ENCODE data around the gene STK32B. TPM values are rescaled to one million over a fixed set of nuclear protein-coding genes. Genes with fewer than 3 reads are reported as not detected.

STK32B gene
- total RNA-seq, 4 donors from 2014 or later: 1.6 to 3.4 (median 1.9) TPM

DNA sequence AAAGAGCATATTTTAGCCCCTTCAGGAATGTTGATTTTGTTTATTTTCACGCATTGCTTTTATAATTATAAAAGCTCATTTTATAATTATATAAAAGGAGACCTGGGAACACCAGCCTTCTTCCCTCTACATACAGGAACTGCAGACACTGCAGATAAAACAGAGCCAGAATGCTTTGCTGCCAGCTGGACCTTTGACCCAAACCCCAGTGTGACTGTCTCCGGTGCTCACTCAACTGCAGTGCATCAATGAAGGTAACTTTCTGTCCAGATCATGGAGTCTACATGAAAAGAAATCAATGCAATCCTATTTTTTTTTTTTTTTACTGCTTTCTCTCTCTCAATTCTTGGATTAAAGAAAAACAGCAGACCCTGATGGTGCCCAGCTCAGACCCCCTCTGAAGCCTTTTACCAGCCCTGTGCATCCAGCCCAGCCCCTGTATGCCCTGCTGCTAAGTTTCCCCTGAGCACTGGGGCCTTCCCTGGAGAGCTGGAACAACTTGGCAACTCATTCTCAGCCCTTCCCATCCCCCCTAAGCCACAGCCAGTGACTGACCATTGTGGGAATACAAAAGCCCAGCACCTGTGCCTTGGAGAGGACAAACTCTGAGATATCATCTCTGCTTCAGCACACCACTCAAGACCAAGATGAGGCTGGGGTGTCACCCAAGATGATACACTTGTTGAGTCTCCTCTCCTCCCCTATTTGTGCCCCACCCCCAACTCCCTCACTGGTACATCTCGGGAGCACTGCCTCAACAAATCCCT is 475.0 kb downstream of the STK32B start:
- DNase-seq (ENCODE audit: low spot score in 2 of 2): no peak
- H3K4me3 ChIP-seq (ENCODE audit: low read depth, poor library complexity, severe bottlenecking): no peak overlapping the region
- 80 to 84% methylated on average over 3 of the region's 3 CpGs for WGBS, 2 donors
- intact Hi-C loops (cut with DNase I; ENCODE audit: low total_unique reads): no loop called here
- TF ChIP-seq, protein P1, sequence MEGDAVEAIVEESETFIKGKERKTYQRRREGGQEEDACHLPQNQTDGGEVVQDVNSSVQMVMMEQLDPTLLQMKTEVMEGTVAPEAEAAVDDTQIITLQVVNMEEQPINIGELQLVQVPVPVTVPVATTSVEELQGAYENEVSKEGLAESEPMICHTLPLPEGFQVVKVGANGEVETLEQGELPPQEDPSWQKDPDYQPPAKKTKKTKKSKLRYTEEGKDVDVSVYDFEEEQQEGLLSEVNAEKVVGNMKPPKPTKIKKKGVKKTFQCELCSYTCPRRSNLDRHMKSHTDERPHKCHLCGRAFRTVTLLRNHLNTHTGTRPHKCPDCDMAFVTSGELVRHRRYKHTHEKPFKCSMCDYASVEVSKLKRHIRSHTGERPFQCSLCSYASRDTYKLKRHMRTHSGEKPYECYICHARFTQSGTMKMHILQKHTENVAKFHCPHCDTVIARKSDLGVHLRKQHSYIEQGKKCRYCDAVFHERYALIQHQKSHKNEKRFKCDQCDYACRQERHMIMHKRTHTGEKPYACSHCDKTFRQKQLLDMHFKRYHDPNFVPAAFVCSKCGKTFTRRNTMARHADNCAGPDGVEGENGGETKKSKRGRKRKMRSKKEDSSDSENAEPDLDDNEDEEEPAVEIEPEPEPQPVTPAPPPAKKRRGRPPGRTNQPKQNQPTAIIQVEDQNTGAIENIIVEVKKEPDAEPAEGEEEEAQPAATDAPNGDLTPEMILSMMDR (IDR thresholded peaks at IDR 0.05): no peak
- TF ChIP-seq POLR2A (IDR thresholded peaks at IDR 0.05): no peak

- no peak for DNase-seq (ENCODE audit: low spot score in 2 of 2)
- TF ChIP-seq POLR2A (IDR thresholded peaks at IDR 0.05): no peak
- TF ChIP-seq, protein P1 (IDR thresholded peaks at IDR 0.05): no peak
- intact Hi-C loops (cut with DNase I; ENCODE audit: low total_unique reads): no loop called here
These were observed 475.9 kb downstream of the STK32B start for GRCh38 chr4:5527211-5527610.

DNA sequence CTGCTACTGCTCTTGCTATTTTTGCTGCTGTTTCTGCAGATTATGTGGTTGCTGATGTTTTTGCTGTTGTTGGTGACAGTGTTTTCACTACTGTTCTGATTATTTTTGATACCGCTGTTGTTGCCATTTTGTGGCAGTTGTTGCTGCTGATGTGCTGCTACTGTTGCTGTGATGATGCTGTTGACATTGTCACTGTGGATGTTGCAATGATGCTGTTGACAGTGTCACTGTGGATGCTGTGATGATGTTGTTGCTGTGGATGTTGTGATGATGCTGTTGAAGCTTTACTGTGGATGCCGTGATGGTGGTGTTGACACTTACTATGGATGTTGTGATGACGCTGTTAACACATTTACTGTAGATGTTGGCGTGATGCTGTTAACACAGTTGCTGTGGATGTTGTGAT is 476.8 kb downstream of the STK32B start:
- no peak for DNase-seq (ENCODE audit: low spot score in 2 of 2)
- intact Hi-C loops (cut with DNase I; ENCODE audit: low total_unique reads): no loop called here
- 95% methylated on average over 4 of the region's 4 CpGs for WGBS, 2 donors
- H3K4me3 ChIP-seq (ENCODE audit: low read depth, poor library complexity, severe bottlenecking): no peak overlapping the region
- TF ChIP-seq, protein P1 (IDR thresholded peaks at IDR 0.05): no peak
- TF ChIP-seq POLR2A (IDR thresholded peaks at IDR 0.05): no peak

More at GRCh38 chr4:5527211-5527610, 475.9 kb downstream of the STK32B start:
- WGBS, 2 donors: 45 to 67% methylated on average over 3 of the region's 3 CpGs
- no peak overlapping the region for H3K4me3 ChIP-seq (ENCODE audit: low read depth, poor library complexity, severe bottlenecking)

DNA sequence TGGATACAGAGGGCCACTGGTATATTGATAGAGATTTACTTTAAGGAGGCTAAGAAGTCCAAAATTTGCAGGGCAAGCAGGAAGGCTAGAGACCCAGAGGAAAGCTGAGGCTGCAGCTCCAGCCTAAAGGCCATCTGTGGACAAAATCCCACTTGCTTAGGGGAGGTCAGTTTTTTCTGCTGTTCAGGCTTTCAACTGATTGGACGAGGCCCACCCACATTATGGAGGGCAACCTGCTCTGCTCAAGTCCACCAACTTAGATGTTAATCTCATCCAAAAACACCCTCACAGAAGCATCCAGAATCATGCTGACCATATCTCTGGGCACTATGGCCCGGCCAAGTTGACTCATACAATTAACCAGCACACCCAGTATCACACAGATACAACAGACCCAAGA is 480.8 kb downstream of the STK32B start:
- TF ChIP-seq, protein P1 (IDR thresholded peaks at IDR 0.05): no peak
- no peak for TF ChIP-seq POLR2A (IDR thresholded peaks at IDR 0.05)
- intact Hi-C loops (cut with DNase I; ENCODE audit: low total_unique reads): no loop called here
- H3K4me3 ChIP-seq (ENCODE audit: low read depth, poor library complexity, severe bottlenecking): no peak overlapping the region
- no peak for DNase-seq (ENCODE audit: low spot score in 2 of 2)
- WGBS, 2 donors: 93 to 97% methylated on average over 2 of the region's 2 CpGs

DNA sequence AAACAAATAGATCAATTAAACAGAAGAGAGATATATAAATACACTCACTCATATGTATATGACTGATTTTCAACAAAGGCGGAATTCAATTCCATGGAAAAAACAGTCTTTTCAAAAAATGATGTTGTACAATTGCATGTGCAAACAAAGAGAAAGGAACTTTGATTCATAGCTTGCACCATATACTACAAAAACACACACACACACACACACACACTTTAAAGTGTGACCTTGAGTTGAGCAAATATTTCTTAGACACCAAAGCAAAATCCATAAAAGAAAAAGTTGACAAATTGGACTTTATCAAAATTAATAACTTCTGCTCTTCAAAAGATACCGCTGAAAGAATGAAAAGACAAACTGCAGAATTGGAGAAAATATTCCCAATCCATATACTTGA is 488.3 kb downstream of the STK32B start:
- DNase-seq (ENCODE audit: low spot score in 2 of 2): no peak
- WGBS, 2 donors: 91 to 97% methylated on average over 2 of the region's 2 CpGs
- intact Hi-C loops (cut with DNase I; ENCODE audit: low total_unique reads): no loop called here
- no peak for TF ChIP-seq POLR2A (IDR thresholded peaks at IDR 0.05)
- TF ChIP-seq, protein P1 (IDR thresholded peaks at IDR 0.05): no peak
- no peak overlapping the region for H3K4me3 ChIP-seq (ENCODE audit: low read depth, poor library complexity, severe bottlenecking)

DNA sequence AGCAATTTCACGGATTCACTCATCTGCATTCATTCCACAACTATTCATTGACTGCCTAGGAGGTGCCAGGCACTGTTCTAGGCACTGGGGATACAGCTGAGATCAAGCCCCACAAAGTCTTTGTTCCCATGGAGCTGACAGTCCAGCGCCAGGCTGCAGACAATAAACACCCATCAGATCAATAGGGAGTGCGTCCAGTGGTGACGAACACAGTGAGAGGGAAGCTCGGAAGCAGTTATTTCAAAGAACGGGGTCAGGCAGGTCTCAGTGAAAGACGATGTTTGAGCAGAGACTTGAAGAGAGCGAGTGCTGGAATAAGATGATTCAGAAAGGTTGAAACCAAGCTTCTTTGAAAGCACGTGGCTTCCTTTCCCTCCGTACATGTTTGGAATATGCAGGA is 489.9 kb downstream of the STK32B start:
- 88 to 91% methylated on average over 10 of the region's 10 CpGs for WGBS, 2 donors
- H3K4me3 ChIP-seq (ENCODE audit: low read depth, poor library complexity, severe bottlenecking): no peak overlapping the region
- intact Hi-C loops (cut with DNase I; ENCODE audit: low total_unique reads): no loop called here
- TF ChIP-seq, protein P1 (IDR thresholded peaks at IDR 0.05): no peak
- TF ChIP-seq POLR2A (IDR thresholded peaks at IDR 0.05): no peak
- no peak for DNase-seq (ENCODE audit: low spot score in 2 of 2)

All from lower leg skin (tissue), 4 donors.